ENCODE measurements around the gene USP33. TPM values are rescaled to one million over a fixed set of nuclear protein-coding genes. Genes with fewer than 3 reads are reported as not detected.

USP33 gene
- polyA plus RNA-seq, 3 donors, result 33.5 to 43.8 (median 34.9) TPM

- Histone ChIP-seq H4K20me1 (ENCODE audit: insufficient read depth, low read length) (peaks cover 3% of the 10 kb centered on the region), H3K4me1 (ENCODE audit: control insufficient read depth in 1 of 2, insufficient read depth in 2 of 2, low read length in 2 of 2) (peaks cover 8 to 17% of the 10 kb centered on the region in 2 donors), H3K4me3 (replicated peaks in 1 of 3; ENCODE audit: low read depth in 2 of 3, low read length in 3 of 3) (no peak overlapping the region), H3K27ac (ENCODE audit: low read depth in 1 of 2, low read length in 2 of 2) (no peak overlapping the region), H3K9ac (ENCODE audit: insufficient read depth, low read length, poor library complexity, severe bottlenecking) (no peak overlapping the region), H3K4me2 (replicated peaks; ENCODE audit: extremely low read depth, low read length, poor library complexity, severe bottlenecking) (no peak overlapping the region), H2AFZ (ENCODE audit: insufficient read depth, low read depth, low read length, poor library complexity, severe bottlenecking) (no peak overlapping the region), H3K9me3 (replicated peaks in 1 of 2; ENCODE audit: control insufficient read depth in 1 of 2, insufficient read depth in 1 of 2, low read length in 2 of 2) (peaks cover 3 to 11% of the 10 kb centered on the region in 2 donors), H3K36me3 (replicated peaks in 1 of 2; ENCODE audit: control insufficient read depth in 1 of 2, insufficient read depth in 2 of 2, low read length in 2 of 2) (peaks cover 24 to 48% of the 10 kb centered on the region in 2 donors), H3K27me3 (ENCODE audit: control insufficient read depth in 2 of 2, insufficient read depth in 2 of 2, low read length in 2 of 2) (no peaks in the 10 kb centered on the region), H3K79me2 (ENCODE audit: insufficient read depth, low read length) (peaks cover 46% of the 10 kb centered on the region)
- Mint-ChIP-seq H3K27me3 (ENCODE audit: low read depth in 3 of 3) (peaks cover 0 to 4% (median 0%) of the 10 kb centered on the region in 3 donors), H3K36me3 (peaks cover 39 to 48% of the 10 kb centered on the region in 2 donors), H3K9me3 (peaks cover 10 to 24% (median 17%) of the 10 kb centered on the region in 7 donors), H3K4me1 (peaks cover 23% of the 10 kb centered on the region), H3K27ac (no peak overlapping the region), H3K4me3 (no peak overlapping the region)
- TF ChIP-seq CTCF (IDR thresholded peaks at IDR 0.05), result no peak
- DNase-seq, result no peak
- WGBS (ENCODE audit: insufficient coverage), result no CpG with 5 or more reads among the region's 2 CpGs
- intact Hi-C loops (cut with micrococcal nuclease), result no loop called here
Measured at GRCh38 chr1:77783141-77783540, 23.5 kb upstream of the USP33 start.

- peak overlapping the region in 1 of 7 donors; percentile 0 for H3K27ac Mint-ChIP-seq
- peaks cover 46% of the 10 kb centered on the region for H3K79me2 ChIP-seq (ENCODE audit: insufficient read depth, low read length)
- peaks cover 7 to 16% (median 13%) of the 10 kb centered on the region in 7 donors for H3K9me3 Mint-ChIP-seq
- H2AFZ ChIP-seq (ENCODE audit: insufficient read depth, low read depth, low read length, poor library complexity, severe bottlenecking), result no peak overlapping the region
- H3K36me3 Mint-ChIP-seq, result peaks cover 30 to 33% of the 10 kb centered on the region in 2 donors
- intact Hi-C loops (cut with micrococcal nuclease), result no loop called here
- H3K4me3 Mint-ChIP-seq, result no peak overlapping the region
- H3K36me3 ChIP-seq (replicated peaks in 1 of 2; ENCODE audit: control insufficient read depth in 1 of 2, insufficient read depth in 2 of 2, low read length in 2 of 2), result peaks cover 13 to 33% of the 10 kb centered on the region in 2 donors
- H4K20me1 ChIP-seq (ENCODE audit: insufficient read depth, low read length), result peaks cover 3% of the 10 kb centered on the region
- no peak for TF ChIP-seq CTCF (IDR thresholded peaks at IDR 0.05)
- H3K27me3 ChIP-seq (ENCODE audit: control insufficient read depth in 2 of 2, insufficient read depth in 2 of 2, low read length in 2 of 2), result no peaks in the 10 kb centered on the region
- H3K27me3 Mint-ChIP-seq (ENCODE audit: low read depth in 3 of 3), result peaks cover 0 to 4% (median 0%) of the 10 kb centered on the region in 3 donors
- H3K9ac ChIP-seq (ENCODE audit: insufficient read depth, low read length, poor library complexity, severe bottlenecking), result no peak overlapping the region
- peaks cover 3 to 4% of the 10 kb centered on the region in 2 donors for H3K9me3 ChIP-seq (replicated peaks in 1 of 2; ENCODE audit: control insufficient read depth in 1 of 2, insufficient read depth in 1 of 2, low read length in 2 of 2)
- H3K4me1 Mint-ChIP-seq, result peaks cover 23% of the 10 kb centered on the region
- DNase-seq, result no peak
- H3K27ac ChIP-seq (ENCODE audit: low read depth in 1 of 2, low read length in 2 of 2), result no peak overlapping the region
- H3K4me3 ChIP-seq (replicated peaks in 1 of 3; ENCODE audit: low read depth in 2 of 3, low read length in 3 of 3), result no peak overlapping the region
- peaks cover 8 to 17% of the 10 kb centered on the region in 2 donors for H3K4me1 ChIP-seq (ENCODE audit: control insufficient read depth in 1 of 2, insufficient read depth in 2 of 2, low read length in 2 of 2)
- no peak overlapping the region for H3K4me2 ChIP-seq (replicated peaks; ENCODE audit: extremely low read depth, low read length, poor library complexity, severe bottlenecking)
- 100% methylated on average over 1 of the region's 1 CpG for WGBS (ENCODE audit: insufficient coverage)
Measured at GRCh38 chr1:77781683-77782082, 22.0 kb upstream of the USP33 start.

Data from CD14-positive monocyte (primary cell).